Esophagus squamous epithelium (tissue), 5 donors: Measurements from ENCODE around the gene METTL22. TPM values are rescaled to one million over a fixed set of nuclear protein-coding genes. Genes with fewer than 3 reads are reported as not detected.

Experiments
- DNase-seq: peaks from one replicate; lab custom pipeline; 2025; lab: John Stamatoyannopoulos, UW
- H3K27ac ChIP-seq, 4 donors: fragments of 200-600 bp; sonication (generic); one replicate each; pipeline ENCODE4 v1.5.1; 2016 to 2019; ENCODE audit warnings: mild to moderate bottlenecking in 1 of 4
- H3K27me3 ChIP-seq, 4 donors: fragments of 200-600 bp; sonication (generic); 1 replicate in 3 of 4; 2 replicates in 1 of 4; pipeline versions ENCODE4 v1.5.1 to v1.6.0; 2017 to 2021; ENCODE audit warnings: antibody characterized with exemption in 1 of 4
- H3K36me3 ChIP-seq, 3 donors: fragments of 200-600 bp; sonication (generic); one replicate each; pipeline ENCODE4 v1.5.1; 2016 to 2019
- H3K4me1 ChIP-seq, 3 donors: fragments of 200-600 bp; sonication (generic); one replicate each; pipeline ENCODE4 v1.5.1; 2017 to 2019
- H3K4me3 ChIP-seq, 4 donors: fragments of 200-600 bp; sonication (generic); 1 replicate in 3 of 4; 2 replicates in 1 of 4; pipeline ENCODE4 v1.5.1; 2016 to 2019; ENCODE audit warnings: mild to moderate bottlenecking in 2 of 4, moderate library complexity in 1 of 4
- H3K9me3 ChIP-seq, 3 donors: fragments of 200-600 bp; sonication (generic); one replicate each; pipeline ENCODE4 v1.5.1; 2016 to 2019
- CTCF ChIP-seq, 6 experiments: fragments of 450-650 bp in 4 of 6; fragments of 200-600 bp in 2 of 6; sonication (generic) in 2 of 6; IDR thresholded peaks; one replicate each; pipeline ENCODE4 v1.5.1; 2016 to 2019; ENCODE audit warnings: antibody characterized with exemption in 6 of 6, mild to moderate bottlenecking in 4 of 6, moderate library complexity in 4 of 6
- POLR2A ChIP-seq, 4 donors: fragments of 450-650 bp; IDR thresholded peaks; one replicate each; pipeline ENCODE4 v1.6.1; 2017; ENCODE audit warnings: antibody characterized with exemption in 4 of 4, mild to moderate bottlenecking in 4 of 4, moderate library complexity in 3 of 4
- WGBS, 2 donors: methylation state at CpG; one replicate each; pipeline ENCODE4 v1.1.5; 2018; 5-methylcytosine and 5-hydroxymethylcytosine counted together
- intact Hi-C: fragments of 100-400 bp; cut with DNase I; formaldehyde crosslinking; loops from one replicate; pipeline ENCODE4 v1.15.0; 2022
- total RNA-seq, 4 donors: library from RNA; depleted of rRNA; stranded (reverse); fragments of >200 nt; gene quantifications; one replicate each; pipeline ENCODE4 v1.1.0, GENCODE V29; 2016
- donor health status: DM: yes; HTN: yes; CAD: no.

The METTL22 gene
- total RNA-seq, 4 donors from 2014 or later = 4.9 to 28.4 (median 13.0) TPM

GRCh38 chr16:8674413-8675022, 53.0 kb downstream of the METTL22 start, which contains the start of gene ABAT:
TSS of gene ABAT (plus strand) at chr16:8674617. CDS start at chr16:8735740, 61,123 bp downstream.
- intact Hi-C loops = loop anchor here (5.0 kb wide), 1 partner anchor 123 kb away; the partner anchor contains the start of genes PMM2 and TMEM186
- Histone ChIP-seq H3K9me3 (no peaks in the 10 kb centered on the region), H3K36me3 (no peaks in the 10 kb centered on the region), H3K4me3 (peak within 1 kb of the TSS; percentile 57 to 69 (median 60)), H3K4me1 (peaks cover 16 to 57% (median 21%) of the 10 kb centered on the region in 3 donors), H3K27ac (peak within 1 kb of the TSS; percentile 56 to 71 (median 63)), H3K27me3 (no peaks in the 10 kb centered on the region)
- peak; percentile 45 for DNase-seq
- 8 to 16% methylated on average over 4 to 5 of the region's 49 CpGs for WGBS, 2 donors
- TF ChIP-seq CTCF (IDR thresholded peaks at IDR 0.05) (no peak), POLR2A (IDR thresholded peaks at IDR 0.05) (peak in 3 of 4 donors; percentile 11 to 68 (median 41))

- Histone ChIP-seq H3K27ac (no peak overlapping the region), H3K27me3 (no peaks in the 10 kb centered on the region), H3K4me1 (peaks cover 16 to 67% (median 21%) of the 10 kb centered on the region in 3 donors), H3K9me3 (no peaks in the 10 kb centered on the region), H3K36me3 (no peaks in the 10 kb centered on the region), H3K4me3 (peak overlapping the region in 3 of 4 donors; percentile 58 to 69 (median 62))
- 62 to 70% methylated on average over 8 to 12 of the region's 13 CpGs for WGBS, 2 donors
- intact Hi-C loops = no loop called here
- TF ChIP-seq POLR2A (IDR thresholded peaks at IDR 0.05) (no peak), CTCF (IDR thresholded peaks at IDR 0.05) (no peak)
- no peak for DNase-seq
Measured at GRCh38 chr16:8675183-8676159, 54.0 kb downstream of the METTL22 start.

- intact Hi-C loops = no loop called here
- TF ChIP-seq POLR2A (IDR thresholded peaks at IDR 0.05) = no peak
- TF ChIP-seq CTCF (IDR thresholded peaks at IDR 0.05) = no peak
- Histone ChIP-seq H3K27ac (no peak overlapping the region), H3K4me3 (no peak overlapping the region), H3K9me3 (no peaks in the 10 kb centered on the region), H3K4me1 (peaks cover 16 to 72% (median 21%) of the 10 kb centered on the region in 3 donors), H3K36me3 (no peaks in the 10 kb centered on the region), H3K27me3 (no peaks in the 10 kb centered on the region)
- DNase-seq = no peak
- WGBS, 2 donors = 67 to 85% methylated on average over 3 to 4 of the region's 5 CpGs
Measured at GRCh38 chr16:8676160-8676547, 54.7 kb downstream of the METTL22 start.

GRCh38 chr16:8676737-8677375, 55.4 kb downstream of the METTL22 start:
- intact Hi-C loops = no loop called here

More at GRCh38 chr16:8676737-8677375, 55.4 kb downstream of the METTL22 start:
- H3K4me1 ChIP-seq = peaks cover 16 to 72% (median 21%) of the 10 kb centered on the region in 3 donors
- no peaks in the 10 kb centered on the region for H3K27me3 ChIP-seq
- H3K9me3 ChIP-seq = no peaks in the 10 kb centered on the region
- no peak for DNase-seq
- H3K27ac ChIP-seq = no peak overlapping the region
- H3K4me3 ChIP-seq = no peak overlapping the region
- H3K36me3 ChIP-seq = no peaks in the 10 kb centered on the region
- WGBS, 2 donors = 66 to 81% methylated on average over 3 to 7 of the region's 7 CpGs
- TF ChIP-seq CTCF (IDR thresholded peaks at IDR 0.05) (no peak), POLR2A (IDR thresholded peaks at IDR 0.05) (no peak)
